Measurements from ENCODE around the gene SPATS1. TPM values are rescaled to one million over a fixed set of nuclear protein-coding genes. Genes with fewer than 3 reads are reported as not detected.

SPATS1 gene, protein sequence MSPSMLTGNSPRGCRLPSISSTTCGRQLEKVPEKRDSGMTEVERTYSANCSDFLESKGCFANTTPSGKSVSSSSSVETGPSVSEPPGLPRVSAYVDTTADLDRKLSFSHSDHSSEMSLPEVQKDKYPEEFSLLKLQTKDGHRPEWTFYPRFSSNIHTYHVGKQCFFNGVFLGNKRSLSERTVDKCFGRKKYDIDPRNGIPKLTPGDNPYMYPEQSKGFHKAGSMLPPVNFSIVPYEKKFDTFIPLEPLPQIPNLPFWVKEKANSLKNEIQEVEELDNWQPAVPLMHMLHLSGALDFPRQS
- total RNA-seq: not detected
- not detected for polyA plus RNA-seq
- long read RNA-seq, donor 1: 0 reads
- long read RNA-seq, donor 2: 0 reads
- long read RNA-seq, donor 3: 0 reads

GRCh38 chr6:44342489-44342888 is at the start of gene SPATS1:
SPATS1 (plus strand) TSS chr6:44342650; CDS start chr6:44343096, 446 bp downstream.
- Histone ChIP-seq H3K9me3 (no peaks in the 10 kb centered on the region), H3K27ac (peak within 1 kb of the TSS in 2 of 10 donors; percentile 5 to 12), H3K36me3 (no peaks in the 10 kb centered on the region), H3K27me3 (peaks cover 0 to 60% (median 16%) of the 10 kb centered on the region in 7 donors), H3K4me3 (peak within 1 kb of the TSS in 9 of 10 donors; percentile 3 to 51 (median 38)), H3K4me1 (peaks cover 0 to 13% (median 5%) of the 10 kb centered on the region in 9 donors)
- 5 to 6% methylated on average over 31 of the region's 31 CpGs for WGBS, 2 donors
- DNase-seq (peak in 1 of 2 donors; percentile 29), ATAC-seq (peak in 7 of 8 donors; percentile 34 to 66 (median 51))
- TF ChIP-seq CTCF (IDR thresholded peaks at IDR 0.05): no peak
- intact Hi-C loops (cut with DNase I): no loop called here

- no peak overlapping the region for H3K27ac ChIP-seq
- no peak overlapping the region for H3K4me3 ChIP-seq
- ATAC-seq (no peak), DNase-seq (no peak)
- peaks cover 0 to 99% (median 96%) of the 10 kb centered on the region in 7 donors for H3K27me3 ChIP-seq
- intact Hi-C loops (cut with DNase I): no loop called here
- H3K4me1 ChIP-seq: peaks cover 5 to 12% (median 10%) of the 10 kb centered on the region in 9 donors
- no peak for TF ChIP-seq CTCF (IDR thresholded peaks at IDR 0.05)
- 74 to 81% methylated on average over 4 of the region's 4 CpGs for WGBS, 2 donors
- no peaks in the 10 kb centered on the region for H3K9me3 ChIP-seq
- no peaks in the 10 kb centered on the region for H3K36me3 ChIP-seq
These were observed 49.6 kb upstream of the SPATS1 start for GRCh38 chr6:44292661-44293365.

DNA sequence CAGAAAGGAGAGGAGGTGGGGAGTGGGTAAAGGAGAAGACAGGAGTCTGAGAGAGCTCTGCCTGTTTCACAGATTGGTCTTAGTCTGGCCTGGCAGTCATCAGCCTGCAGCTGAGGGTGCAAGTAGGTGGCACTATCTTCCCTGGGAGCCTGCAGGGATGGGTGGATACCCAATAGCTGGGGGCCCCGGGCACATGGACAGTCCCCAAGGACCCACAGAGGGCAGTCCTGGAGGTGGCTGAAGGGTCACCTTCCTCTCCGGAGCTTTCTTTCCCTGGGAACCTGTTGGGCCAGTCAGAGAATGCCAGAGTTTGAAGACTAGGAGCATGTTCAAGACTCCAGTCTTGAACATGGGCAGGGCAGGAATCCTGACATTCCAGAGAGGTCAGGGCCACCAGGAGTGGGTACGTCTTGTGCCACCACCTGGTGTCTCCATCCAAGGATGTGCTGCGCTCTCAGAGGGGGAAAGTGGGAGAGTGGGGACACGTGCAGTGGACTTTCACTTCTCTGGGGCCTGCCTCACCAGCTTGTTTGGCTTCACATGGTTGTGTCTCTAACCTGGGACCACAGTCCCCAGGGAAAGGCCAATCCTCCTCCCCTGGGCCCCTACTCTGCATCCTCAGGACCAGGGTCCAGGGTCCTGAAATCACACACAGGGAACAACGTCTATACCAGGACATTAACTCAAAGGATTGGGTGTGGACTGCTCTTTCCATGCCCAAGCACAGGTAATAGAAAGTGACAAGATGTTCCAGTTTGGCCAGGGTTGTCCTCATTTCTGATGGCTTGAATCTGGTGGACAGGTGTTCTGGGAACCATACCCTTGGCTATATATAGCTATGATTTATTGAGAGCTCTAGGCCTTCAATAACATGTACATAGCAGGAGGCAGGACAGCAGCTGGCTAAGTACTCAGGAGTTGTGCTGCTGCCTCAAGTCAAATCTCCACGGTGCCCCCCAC is 47.3 kb upstream of the SPATS1 start:
- ATAC-seq: no peak
- Histone ChIP-seq H3K27me3 (peaks cover 0 to 83% (median 75%) of the 10 kb centered on the region in 7 donors), H3K9me3 (no peaks in the 10 kb centered on the region), H3K36me3 (peaks cover 0 to 3% (median 0%) of the 10 kb centered on the region in 9 donors), H3K4me1 (peaks cover 5 to 17% (median 14%) of the 10 kb centered on the region in 9 donors), H3K27ac (no peak overlapping the region), H3K4me3 (no peak overlapping the region)
- no peak for TF ChIP-seq CTCF (IDR thresholded peaks at IDR 0.05)
- WGBS, 2 donors: 68 to 74% methylated on average over 7 of the region's 7 CpGs
- intact Hi-C loops (cut with DNase I): no loop called here
- no peak for DNase-seq
